DND-41 (cell line): ENCODE measurements around the gene RASGRP4.

Experiments used
- EZH2 ChIP-seq: IDR thresholded peaks from 3 replicates; pipeline ENCODE4 v1.6.1; 2012; ENCODE audit warnings: borderline replicate concordance, low read depth, mild to moderate bottlenecking, moderate library complexity, low read length, inconsistent platforms; ENCODE audit not compliant: severe bottlenecking
- TF ChIP-seq, protein P1 (sequence below): IDR thresholded peaks from 2 replicates; pipeline ENCODE4 v1.5.1; 2012; ENCODE audit warnings: borderline replicate concordance, low read length, moderate library complexity, mild to moderate bottlenecking; ENCODE audit not compliant: poor library complexity, severe bottlenecking; ENCODE audit errors: extremely low read depth

DNA sequence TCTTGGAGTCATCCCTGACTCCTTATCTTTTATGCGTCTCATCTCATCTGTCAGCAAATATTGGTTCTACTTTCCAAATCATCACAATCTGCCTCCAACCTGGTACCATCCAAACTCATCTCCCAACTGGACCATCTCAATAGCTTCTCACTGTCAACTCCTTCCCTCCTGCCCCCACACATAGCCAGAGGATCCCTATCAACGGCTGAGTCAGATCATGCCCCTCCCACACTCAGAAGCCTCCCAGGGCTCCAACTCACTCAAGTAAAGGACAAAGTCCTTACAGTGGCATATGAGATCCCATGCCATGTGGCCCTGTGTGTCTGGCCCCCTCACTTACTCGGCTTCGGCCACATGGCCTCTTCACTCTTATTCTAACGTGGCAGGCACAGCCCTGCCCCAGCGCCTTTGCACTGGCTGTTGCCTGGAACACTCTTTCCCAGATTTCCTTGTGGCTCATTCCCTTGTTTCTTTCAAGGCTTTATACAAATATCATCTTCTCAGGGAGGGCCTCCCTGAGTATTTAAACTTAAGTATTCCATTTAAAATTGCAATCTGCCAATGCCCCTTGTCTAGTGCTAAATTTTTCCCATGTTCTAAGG, 33.2 kb downstream of the RASGRP4 start:
- TF ChIP-seq EZH2, result no peak
- TF ChIP-seq, protein P1, sequence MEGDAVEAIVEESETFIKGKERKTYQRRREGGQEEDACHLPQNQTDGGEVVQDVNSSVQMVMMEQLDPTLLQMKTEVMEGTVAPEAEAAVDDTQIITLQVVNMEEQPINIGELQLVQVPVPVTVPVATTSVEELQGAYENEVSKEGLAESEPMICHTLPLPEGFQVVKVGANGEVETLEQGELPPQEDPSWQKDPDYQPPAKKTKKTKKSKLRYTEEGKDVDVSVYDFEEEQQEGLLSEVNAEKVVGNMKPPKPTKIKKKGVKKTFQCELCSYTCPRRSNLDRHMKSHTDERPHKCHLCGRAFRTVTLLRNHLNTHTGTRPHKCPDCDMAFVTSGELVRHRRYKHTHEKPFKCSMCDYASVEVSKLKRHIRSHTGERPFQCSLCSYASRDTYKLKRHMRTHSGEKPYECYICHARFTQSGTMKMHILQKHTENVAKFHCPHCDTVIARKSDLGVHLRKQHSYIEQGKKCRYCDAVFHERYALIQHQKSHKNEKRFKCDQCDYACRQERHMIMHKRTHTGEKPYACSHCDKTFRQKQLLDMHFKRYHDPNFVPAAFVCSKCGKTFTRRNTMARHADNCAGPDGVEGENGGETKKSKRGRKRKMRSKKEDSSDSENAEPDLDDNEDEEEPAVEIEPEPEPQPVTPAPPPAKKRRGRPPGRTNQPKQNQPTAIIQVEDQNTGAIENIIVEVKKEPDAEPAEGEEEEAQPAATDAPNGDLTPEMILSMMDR, result no peak
